HEK293 (cell line): Measurements from ENCODE around the gene WSCD2.

Source experiments
- CTCF ChIP-seq: fragments of 450-650 bp; formaldehyde crosslinking; IDR thresholded peaks from 2 replicates; pipeline ENCODE4 v1.5.1; 2016; ENCODE audit warnings: missing biosample characterization, missing genetic modification characterization
- HOXA7 ChIP-seq: sonication (generic); formaldehyde crosslinking; IDR thresholded peaks from 2 replicates; pipeline ENCODE4 v1.8.1; 2022; ENCODE audit warnings: missing genetic modification reagents, borderline replicate concordance
- ZBTB48 ChIP-seq: fragments of 450-650 bp; formaldehyde crosslinking; IDR thresholded peaks from 2 replicates; pipeline ENCODE4 v1.5.1; 2016; ENCODE audit warnings: missing biosample characterization, missing genetic modification characterization
- ZIC2 ChIP-seq: fragments of 450-650 bp; formaldehyde crosslinking; IDR thresholded peaks from 2 replicates; pipeline ENCODE4 v1.5.1; 2016; ENCODE audit warnings: missing biosample characterization, missing genetic modification characterization

- no peak for TF ChIP-seq HOXA7 (CRISPR knock-in tag)
- TF ChIP-seq ZBTB48 (tag by site-specific recombination), result no peak
- TF ChIP-seq CTCF (tag by site-specific recombination), result no peak
- no peak for TF ChIP-seq ZIC2 (tag by site-specific recombination)
Measured at GRCh38 chr12:108237272-108237671, 108.2 kb downstream of the WSCD2 start.
